ENCODE data around the gene PROC.

Gene PROC

GRCh38 chr2:127427376-127428056 is 9.3 kb downstream of the PROC start:
- POLR2A ChIA-PET, result no interaction called here

More at GRCh38 chr2:127427376-127428056, 9.3 kb downstream of the PROC start:
- Histone ChIP-seq H3K4me1 (ENCODE audit: control insufficient read depth, insufficient read depth, low read length) (no peaks in the 10 kb centered on the region), H3K27ac (ENCODE audit: extremely low read depth, low read depth, low read length) (no peak overlapping the region), H3K9me3 (ENCODE audit: control insufficient read depth, insufficient read depth, low read depth, low read length) (no peaks in the 10 kb centered on the region), H3K36me3 (ENCODE audit: control insufficient read depth in 2 of 2, insufficient read depth in 1 of 2, low read length in 2 of 2) (no peaks in the 10 kb centered on the region), H3K4me3 (ENCODE audit: low read depth, low read length) (no peak overlapping the region)
- CTCF ChIA-PET, result interaction anchor here (1.3 kb wide), 1 partner anchor 12 kb away, joined by 3 read pairs; no protein-coding TSS in a partner anchor
- TF ChIP-seq ZNF777 (tag by site-specific recombination; IDR thresholded peaks at IDR 0.05; ENCODE audit: borderline replicate concordance) (no peak), TCF7L2 (IDR thresholded peaks at IDR 0.05; ENCODE audit: borderline replicate concordance, low read depth, low read length) (no peak), ZNF354C (tag by site-specific recombination; IDR thresholded peaks at IDR 0.05; ENCODE audit: borderline replicate concordance, low read depth) (no peak), ZNF114 (tag by site-specific recombination; IDR thresholded peaks at IDR 0.05) (no peak), INSM2 (tag by site-specific recombination; IDR thresholded peaks at IDR 0.05) (no peak), ZBTB26 (tag by site-specific recombination; optimal IDR thresholded peaks at IDR 0.05) (no peak), PRDM2 (tag by site-specific recombination; IDR thresholded peaks at IDR 0.05; ENCODE audit: borderline replicate concordance) (no peak), ZNF23 (tag by site-specific recombination; IDR thresholded peaks at IDR 0.05; ENCODE audit: borderline replicate concordance) (no peak)

All from HEK293 (cell line).